Right lobe of liver (tissue), 6 donors: ENCODE results near the gene SC5D. TPM values are rescaled to one million over a fixed set of nuclear protein-coding genes. Genes with fewer than 3 reads are reported as not detected.

Experiments
- ATAC-seq, 4 donors: fragments of 200-7000 bp; cut with Tn5 transposase; one replicate each; pipeline ENCODE4 v1.9.1; 2020; ENCODE audit warnings: mild to moderate bottlenecking in 4 of 4, moderate library complexity in 4 of 4
- DNase-seq, 3 donors: peaks; one replicate each; pipeline ENCODE4 v3.0.0-alpha.2; 2020
- H3K27ac ChIP-seq, 3 donors: fragments of 200-600 bp; one replicate each; pipeline ENCODE4 v1.8.0; 2022
- H3K27me3 ChIP-seq, 2 donors: fragments of 200-600 bp; one replicate each; pipeline ENCODE4 v1.8.0; 2022
- H3K36me3 ChIP-seq, 4 donors: fragments of 200-600 bp; sonication (generic) in 1 of 4; one replicate each; pipeline versions ENCODE4 v1.5.1 to v1.8.0; 2017 to 2022; ENCODE audit warnings: control low read depth in 1 of 4
- H3K4me1 ChIP-seq, 4 donors: fragments of 200-600 bp; sonication (generic) in 1 of 4; one replicate each; pipeline versions ENCODE4 v1.5.1 to v1.8.0; 2017 to 2022; ENCODE audit warnings: control low read depth in 1 of 4
- H3K4me3 ChIP-seq, 3 donors: fragments of 200-600 bp; one replicate each; pipeline ENCODE4 v1.8.0; 2022
- H3K9me3 ChIP-seq, 4 donors: fragments of 200-600 bp; sonication (generic) in 1 of 4; one replicate each; pipeline versions ENCODE4 v1.5.1 to v1.8.0; 2017 to 2022; ENCODE audit warnings: control low read depth in 1 of 4
- CTCF ChIP-seq, 4 donors: fragments of 200-600 bp in 3 of 4; fragments of 450-650 bp in 1 of 4; IDR thresholded peaks; one replicate each; pipeline versions ENCODE4 v1.5.1 to v1.8.0; 2016 to 2022; ENCODE audit warnings: antibody characterized with exemption in 4 of 4, mild to moderate bottlenecking in 2 of 4
- POLR2A ChIP-seq: fragments of 450-650 bp; IDR thresholded peaks from one replicate; pipeline ENCODE4 v1.6.1; 2017; ENCODE audit warnings: antibody characterized with exemption, mild to moderate bottlenecking
- WGBS: methylation state at CpG from one replicate; pipeline ENCODE4 v1.1.6; 2018; ENCODE audit warnings: low coverage, low lambda C conversion rate; ENCODE audit not compliant: insufficient coverage; ENCODE audit errors: missing lambda C conversion rate; 5-methylcytosine and 5-hydroxymethylcytosine counted together
- intact Hi-C, 2 donors: fragments of 100-400 bp; cut with DNase I; formaldehyde crosslinking; loops; one replicate each; pipeline versions ENCODE4 v1.11.2 to v1.14.1; 2022
- total RNA-seq, 6 experiments: library from RNA; depleted of rRNA in 2 of 6; stranded (reverse); fragments of >200 nt in 2 of 6; fragmentation: NEBNext Ultra II Directional in 3 of 6; extraction: Animal tissue kit (Norgen Biotek cat#: 25700) in 3 of 6; gene quantifications; one replicate each; pipeline versions ENCODE4 v1.1.0 to v1.2.4, GENCODE V29; 2016 to 2023
- donor health status: DM: no; HTN: yes; CAD: no.
- donor health status: DM: no; HTN: no; CAD: no.
- donor health status: DM: no; HTN: no; CAD: no.
- donor health status: DM: no; HTN: yes; CAD: no.
- donor health status: DM: no; HTN: yes; CAD: no.

SC5D gene
- total RNA-seq, 6 experiments from 2014 or later, result 58.9 to 126 (median 82.1) TPM

- DNase-seq (no peak), ATAC-seq (no peak)
- no peaks in the 10 kb centered on the region for H3K4me1 ChIP-seq
- no peak overlapping the region for H3K4me3 ChIP-seq
- WGBS, result 84% methylated on average over 4 of the region's 4 CpGs
- H3K36me3 ChIP-seq, result no peaks in the 10 kb centered on the region
- no peaks in the 10 kb centered on the region for H3K9me3 ChIP-seq
- TF ChIP-seq POLR2A (no peak), CTCF (IDR thresholded peaks at IDR 0.05) (no peak)
- intact Hi-C loops, result no loop called here
- H3K27me3 ChIP-seq, result no peaks in the 10 kb centered on the region
- no peak overlapping the region for H3K27ac ChIP-seq
Observed at GRCh38 chr11:121248496-121248895, 44.1 kb upstream of the SC5D start.

GRCh38 chr11:121249039-121249663 lies 43.4 kb upstream of the SC5D start:
- Histone ChIP-seq H3K4me1 (no peaks in the 10 kb centered on the region), H3K4me3 (peak overlapping the region in 1 of 3 donors; percentile 6), H3K36me3 (no peaks in the 10 kb centered on the region), H3K27me3 (no peaks in the 10 kb centered on the region), H3K27ac (no peak overlapping the region), H3K9me3 (no peaks in the 10 kb centered on the region)
- ATAC-seq (peak; percentile 89 to 95 (median 91)), DNase-seq (no peak)
- 15% methylated on average over 7 of the region's 7 CpGs for WGBS
- peak; percentile 72 to 81 (median 78) for TF ChIP-seq CTCF (IDR thresholded peaks at IDR 0.05)
- TF ChIP-seq POLR2A, result no peak
- intact Hi-C loops, result no loop called here

GRCh38 chr11:121250843-121251242 lies 41.7 kb upstream of the SC5D start:
- H3K9me3 ChIP-seq, result no peaks in the 10 kb centered on the region
- intact Hi-C loops, result no loop called here
- DNase-seq, result no peak
- TF ChIP-seq POLR2A (no peak), CTCF (IDR thresholded peaks at IDR 0.05) (no peak)
- peak in 1 of 4 donors; percentile 78 for ATAC-seq
- WGBS, result 53% methylated on average over 2 of the region's 4 CpGs
- no peaks in the 10 kb centered on the region for H3K36me3 ChIP-seq
- H3K4me3 ChIP-seq, result no peak overlapping the region
- no peak overlapping the region for H3K27ac ChIP-seq
- no peaks in the 10 kb centered on the region for H3K27me3 ChIP-seq
- H3K4me1 ChIP-seq, result no peaks in the 10 kb centered on the region

GRCh38 chr11:121253951-121254350 lies 38.6 kb upstream of the SC5D start:
- Histone ChIP-seq H3K36me3 (no peaks in the 10 kb centered on the region), H3K27me3 (no peaks in the 10 kb centered on the region), H3K4me1 (no peaks in the 10 kb centered on the region), H3K4me3 (no peak overlapping the region), H3K9me3 (no peaks in the 10 kb centered on the region), H3K27ac (no peak overlapping the region)
- intact Hi-C loops, result no loop called here
- TF ChIP-seq POLR2A (no peak), CTCF (IDR thresholded peaks at IDR 0.05) (no peak)
- no peak for DNase-seq
- no peak for ATAC-seq

- no peak for ATAC-seq
- Histone ChIP-seq H3K36me3 (no peaks in the 10 kb centered on the region), H3K27me3 (no peaks in the 10 kb centered on the region), H3K4me1 (no peaks in the 10 kb centered on the region), H3K9me3 (no peaks in the 10 kb centered on the region), H3K4me3 (no peak overlapping the region), H3K27ac (no peak overlapping the region)
- no peak for TF ChIP-seq POLR2A
- TF ChIP-seq CTCF (IDR thresholded peaks at IDR 0.05), result no peak
- intact Hi-C loops, result no loop called here
- DNase-seq, result no peak
Observed at GRCh38 chr11:121254756-121255155, 37.8 kb upstream of the SC5D start.
